Small intestine (tissue), 7 donors: ENCODE data around the gene ERC1. TPM values are rescaled to one million over a fixed set of nuclear protein-coding genes. Genes with fewer than 3 reads are reported as not detected.

Source experiments
- DNase-seq, 2 donors: peaks; one replicate each; pipeline versions ENCODE4 v3.0.0 to v3.0.0-alpha.2; 2013
- FAIRE-seq: peaks from 2 replicates; lab custom pipeline; 2012; peaks lifted over from hg19 to GRCh38; lab: Jason Lieb, UNC
- H3K27ac ChIP-seq, 3 donors: one replicate each; pipeline ENCODE4 v1.5.1; 2013; ENCODE audit warnings: low read length in 2 of 3, mild to moderate bottlenecking in 2 of 3, control low read depth in 1 of 3, inconsistent platforms in 1 of 3, low read depth in 1 of 3, moderate library complexity in 1 of 3
- H3K27me3 ChIP-seq, 3 donors: one replicate each; pipeline ENCODE4 v1.6.1; 2013; ENCODE audit warnings: low read length in 3 of 3, inconsistent platforms in 1 of 3; ENCODE audit not compliant: control insufficient read depth in 3 of 3, insufficient read depth in 3 of 3
- H3K36me3 ChIP-seq, 3 donors: one replicate each; pipeline ENCODE4 v1.6.1; 2013; ENCODE audit warnings: low read length in 3 of 3, inconsistent platforms in 1 of 3, low read depth in 1 of 3, mild to moderate bottlenecking in 1 of 3, moderate library complexity in 1 of 3; ENCODE audit not compliant: control insufficient read depth in 3 of 3, insufficient read depth in 2 of 3
- H3K4me1 ChIP-seq, 3 donors: one replicate each; pipeline ENCODE4 v1.6.1; 2013; ENCODE audit warnings: low read length in 2 of 3, inconsistent platforms in 1 of 3, low read depth in 1 of 3, mild to moderate bottlenecking in 1 of 3, moderate library complexity in 1 of 3; ENCODE audit not compliant: control insufficient read depth in 3 of 3, insufficient read depth in 2 of 3
- H3K4me3 ChIP-seq, 3 donors: one replicate each; pipeline ENCODE4 v1.5.1; 2013; ENCODE audit warnings: low read length in 3 of 3, control low read depth in 1 of 3, inconsistent platforms in 1 of 3, low read depth in 1 of 3, mild to moderate bottlenecking in 1 of 3, moderate library complexity in 1 of 3
- H3K9me3 ChIP-seq, 2 donors: one replicate each; pipeline ENCODE4 v1.6.1; 2013; ENCODE audit warnings: low read depth in 1 of 2, low read length in 1 of 2; ENCODE audit not compliant: control insufficient read depth in 2 of 2, insufficient read depth in 1 of 2
- WGBS, 3 donors: extraction: QIAGEN DNeasy Blood & Tissue Kit; methylation state at CpG; one replicate each; pipeline ENCODE4 v1.1.7; 2013; 5-methylcytosine and 5-hydroxymethylcytosine counted together
- polyA plus RNA-seq, 4 donors: library from polyadenylated mRNA; stranded (reverse) in 3 of 4; unstranded in 1 of 4; fragments of 200-250 nt in 3 of 4; fragments of 120-200 nt in 1 of 4; gene quantifications; one replicate each; pipeline versions ENCODE4 v1.2.1 to v1.2.3, GENCODE V29; 2013
- donor health status: healthy with polysubstance abuse.
- donor health status: control.
- donor health status: control.
- donor health status: Bipolar disorder and iron deficiency.
- donor health status: healthy.

Gene ERC1
- polyA plus RNA-seq, 4 donors = 1.8 to 16.7 (median 6.1) TPM

GRCh38 chr12:1365703-1366102 is 374.7 kb downstream of the ERC1 start:
- Histone ChIP-seq H3K4me1 (no peaks in the 10 kb centered on the region), H3K27me3 (no peaks in the 10 kb centered on the region), H3K27ac (no peak overlapping the region), H3K4me3 (no peak overlapping the region), H3K36me3 (no peaks in the 10 kb centered on the region), H3K9me3 (no peaks in the 10 kb centered on the region)
- no peak for DNase-seq
- WGBS, 3 donors = 89 to 100% (median 97%) methylated on average over 1 of the region's 1 CpG
- FAIRE-seq = no peak

DNA sequence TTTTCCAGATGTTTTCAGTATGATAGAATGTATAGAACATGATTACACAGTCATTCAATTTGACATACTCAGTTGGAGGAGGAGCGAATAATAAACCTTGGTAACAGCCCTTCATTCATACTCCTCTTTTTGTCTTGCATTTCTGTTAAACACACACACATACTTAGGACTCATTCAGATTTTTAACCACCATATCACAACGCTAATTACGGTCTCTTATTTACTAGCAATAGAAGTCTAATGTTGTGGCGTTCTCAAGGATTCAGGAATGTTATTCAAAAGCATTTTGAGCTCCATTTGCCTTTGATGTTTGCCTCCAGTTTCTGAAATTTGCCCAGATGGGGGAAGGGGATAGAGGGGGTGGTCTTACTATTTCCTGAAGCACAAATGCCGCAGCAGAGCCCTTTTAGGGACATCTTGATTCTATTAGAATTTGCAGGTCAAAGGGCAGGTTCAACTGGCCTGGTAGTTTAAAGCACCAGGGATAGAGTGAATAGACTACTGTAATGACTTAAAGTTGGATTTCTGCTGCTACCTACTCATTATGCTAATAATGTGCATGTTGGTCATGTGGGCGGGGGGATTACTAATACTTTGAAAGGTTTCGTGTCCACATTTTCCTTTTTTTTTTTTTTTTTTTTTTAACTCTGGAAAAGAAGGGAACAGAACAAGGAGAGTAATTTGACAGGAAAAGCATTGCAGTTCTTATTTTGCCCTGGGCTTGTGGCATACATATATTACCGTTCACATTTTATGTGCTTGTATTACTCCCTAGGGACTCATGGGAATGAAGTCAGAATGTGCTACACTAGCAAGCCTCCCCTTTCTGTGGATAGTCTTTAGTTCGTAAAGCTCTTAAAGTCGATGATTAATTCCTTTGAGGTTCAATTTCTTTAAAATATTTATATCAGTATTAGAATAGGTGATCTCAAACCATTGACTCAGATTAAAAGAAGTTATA is 376.6 kb downstream of the ERC1 start:
- Histone ChIP-seq H3K27ac (no peak overlapping the region), H3K4me1 (no peaks in the 10 kb centered on the region), H3K9me3 (no peaks in the 10 kb centered on the region), H3K4me3 (no peak overlapping the region), H3K27me3 (no peaks in the 10 kb centered on the region), H3K36me3 (peaks cover 0 to 2% (median 0%) of the 10 kb centered on the region in 3 donors)
- FAIRE-seq (no peak), DNase-seq (no peak)
- WGBS, 3 donors = 92 to 94% (median 94%) methylated on average over 10 of the region's 10 CpGs

- Histone ChIP-seq H3K9me3 (no peaks in the 10 kb centered on the region), H3K4me3 (no peak overlapping the region), H3K4me1 (no peaks in the 10 kb centered on the region), H3K27ac (no peak overlapping the region), H3K27me3 (no peaks in the 10 kb centered on the region), H3K36me3 (peaks cover 0 to 2% (median 0%) of the 10 kb centered on the region in 3 donors)
- FAIRE-seq = no peak
- DNase-seq = no peak
- 76 to 89% (median 87%) methylated on average over 5 of the region's 5 CpGs for WGBS, 3 donors
These were observed 378.4 kb downstream of the ERC1 start for GRCh38 chr12:1369460-1369859.

DNA sequence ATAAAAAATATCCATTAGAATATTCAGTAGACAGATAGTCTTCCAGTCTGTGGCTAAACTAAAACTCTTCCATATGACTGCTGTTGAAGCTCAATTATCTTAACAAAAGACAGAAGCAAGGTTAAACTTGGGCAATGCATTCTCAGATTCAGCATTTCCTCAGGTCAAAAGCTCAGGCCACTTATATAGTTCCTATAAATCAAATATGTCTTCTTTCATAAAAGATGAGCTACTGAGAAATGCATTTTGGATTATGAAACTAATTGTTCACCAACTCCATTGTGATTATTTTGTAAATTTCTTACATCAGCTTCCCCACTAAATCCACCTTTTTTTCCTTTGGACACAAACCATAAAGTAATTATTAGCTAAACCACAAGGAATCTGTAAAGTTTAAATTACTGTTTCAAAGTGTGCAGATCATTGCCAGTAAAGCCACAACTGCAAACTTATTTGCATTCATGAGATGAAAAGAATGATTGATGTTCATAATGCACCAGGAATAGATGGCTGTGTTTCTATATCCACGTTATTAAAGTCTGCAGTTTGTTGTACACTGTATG is 379.0 kb downstream of the ERC1 start:
- H3K9me3 ChIP-seq = no peaks in the 10 kb centered on the region
- 77 to 87% (median 83%) methylated on average over 1 of the region's 1 CpG for WGBS, 3 donors
- FAIRE-seq (no peak), DNase-seq (no peak)
- no peak overlapping the region for H3K4me3 ChIP-seq
- no peak overlapping the region for H3K27ac ChIP-seq
- no peaks in the 10 kb centered on the region for H3K4me1 ChIP-seq
- H3K36me3 ChIP-seq = peaks cover 0 to 3% (median 0%) of the 10 kb centered on the region in 3 donors
- H3K27me3 ChIP-seq = no peaks in the 10 kb centered on the region

DNA sequence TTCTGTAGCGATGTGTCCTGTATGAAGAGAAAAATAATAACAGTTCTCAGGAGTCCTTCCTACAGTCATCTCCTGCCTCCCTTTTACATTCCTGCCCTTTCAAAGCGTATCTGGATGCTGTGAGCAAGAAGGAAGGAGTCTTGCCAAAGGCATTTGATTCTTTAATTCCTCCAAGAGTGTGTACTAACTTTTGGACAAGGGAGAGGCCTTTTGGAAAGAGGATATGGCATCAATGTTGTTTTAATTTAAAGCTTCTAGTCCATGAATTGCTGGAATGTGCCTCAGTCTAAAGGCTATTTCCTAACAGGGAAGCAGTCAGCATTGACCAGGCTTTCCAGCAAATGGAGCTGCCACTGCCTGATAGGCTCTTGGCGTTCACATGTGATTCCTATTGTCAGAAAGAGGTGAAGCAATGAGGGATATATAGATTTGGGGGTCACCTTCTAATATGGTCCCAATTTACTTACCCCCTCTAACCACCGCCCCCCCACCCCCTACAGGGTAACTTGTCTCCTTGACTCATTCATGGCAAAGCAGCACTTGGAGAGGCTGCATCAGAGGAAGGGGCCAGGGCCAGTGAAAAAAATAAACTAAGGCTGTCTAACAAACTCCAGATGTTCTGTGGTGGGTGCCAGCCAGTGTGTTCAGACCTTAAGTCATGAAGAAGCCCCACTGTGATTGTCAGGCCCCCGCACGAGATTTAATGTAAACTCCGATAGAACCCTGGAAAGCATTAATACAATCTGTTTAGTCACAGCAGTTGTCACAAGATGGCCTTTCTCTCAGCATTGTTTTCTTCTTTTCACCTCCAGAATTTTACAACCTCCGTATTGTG is 383.1 kb downstream of the ERC1 start:
- FAIRE-seq (no peak), DNase-seq (no peak)
- no peak overlapping the region for H3K27ac ChIP-seq
- H3K36me3 ChIP-seq = peaks cover 0 to 6% (median 0%) of the 10 kb centered on the region in 3 donors
- 82 to 86% (median 84%) methylated on average over 8 of the region's 8 CpGs for WGBS, 3 donors
- H3K4me3 ChIP-seq = no peak overlapping the region
- no peaks in the 10 kb centered on the region for H3K4me1 ChIP-seq
- no peaks in the 10 kb centered on the region for H3K9me3 ChIP-seq
- no peaks in the 10 kb centered on the region for H3K27me3 ChIP-seq

DNA sequence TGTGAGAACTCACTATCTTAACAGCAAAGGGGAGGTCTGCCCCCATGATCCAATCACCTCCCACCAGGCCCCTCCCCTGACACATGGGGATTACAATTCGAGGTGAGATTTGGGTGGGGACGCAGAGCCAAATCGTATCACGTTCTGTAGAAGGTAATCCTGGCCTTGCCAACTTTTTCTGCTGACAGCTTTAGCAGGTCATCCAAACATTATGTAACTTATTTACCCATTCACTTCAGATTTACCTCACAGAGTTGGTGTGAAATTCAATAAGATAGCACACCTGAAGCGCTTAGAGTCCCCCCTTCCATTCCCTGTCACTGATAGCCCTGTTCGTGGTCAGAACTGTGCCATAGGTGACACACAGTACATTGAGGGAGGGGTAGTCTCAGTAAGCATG is 384.3 kb downstream of the ERC1 start:
- no peaks in the 10 kb centered on the region for H3K4me1 ChIP-seq
- DNase-seq (no peak), FAIRE-seq (no peak)
- 93 to 97% (median 97%) methylated on average over 6 of the region's 6 CpGs for WGBS, 3 donors
- no peaks in the 10 kb centered on the region for H3K9me3 ChIP-seq
- no peak overlapping the region for H3K4me3 ChIP-seq
- H3K27me3 ChIP-seq = no peaks in the 10 kb centered on the region
- peaks cover 0 to 10% (median 0%) of the 10 kb centered on the region in 3 donors for H3K36me3 ChIP-seq
- no peak overlapping the region for H3K27ac ChIP-seq

- Histone ChIP-seq H3K27me3 (no peaks in the 10 kb centered on the region), H3K9me3 (no peaks in the 10 kb centered on the region), H3K4me3 (no peak overlapping the region), H3K27ac (no peak overlapping the region), H3K4me1 (no peaks in the 10 kb centered on the region), H3K36me3 (peaks cover 0 to 10% (median 0%) of the 10 kb centered on the region in 3 donors)
- 90 to 96% (median 93%) methylated on average over 5 of the region's 5 CpGs for WGBS, 3 donors
- DNase-seq = no peak
- FAIRE-seq = no peak
These were observed 386.1 kb downstream of the ERC1 start for GRCh38 chr12:1377117-1377516.

DNA sequence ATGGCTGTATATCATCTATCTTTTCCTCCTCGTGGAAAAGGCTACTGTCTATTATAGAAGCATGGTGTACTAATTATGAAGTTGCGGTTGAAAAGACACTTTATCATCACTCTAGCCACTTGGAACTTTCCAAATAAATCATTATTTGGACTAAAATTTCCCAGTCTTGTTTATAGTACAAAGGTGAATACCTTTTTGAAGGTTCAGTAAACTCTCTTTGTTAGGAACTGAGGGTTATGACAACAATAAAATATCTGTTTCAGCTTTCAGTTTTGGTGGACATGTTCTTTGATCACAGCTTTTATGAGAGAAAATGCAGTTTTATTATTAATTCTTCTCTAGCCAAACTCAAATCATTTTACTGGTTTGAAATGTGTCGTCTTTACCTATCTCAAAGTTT is 386.7 kb downstream of the ERC1 start:
- FAIRE-seq = no peak
- Histone ChIP-seq H3K9me3 (no peaks in the 10 kb centered on the region), H3K27me3 (no peaks in the 10 kb centered on the region), H3K4me1 (no peaks in the 10 kb centered on the region), H3K4me3 (no peak overlapping the region), H3K27ac (no peak overlapping the region), H3K36me3 (peaks cover 0 to 10% (median 0%) of the 10 kb centered on the region in 3 donors)
- DNase-seq = no peak
- WGBS, 3 donors = 65 to 75% (median 72%) methylated on average over 3 of the region's 3 CpGs
